ENCODE measurements around the gene IKBKE. TPM values are rescaled to one million over a fixed set of nuclear protein-coding genes. Genes with fewer than 3 reads are reported as not detected.

The IKBKE gene
- total and polyA plus RNA-seq, 2 donors (not counting 3 experiments of a cell fraction or from before 2014, with no cell fraction given): 17.9 to 20.7 TPM

GRCh38 chr1:206455666-206456344 is 14.5 kb upstream of the IKBKE start:
- Histone ChIP-seq H3K36me3 (ENCODE audit: control insufficient read depth in 2 of 2, extremely low read depth in 1 of 2, insufficient read depth in 2 of 2, low read length in 2 of 2) (peaks cover 0 to 26% of the 10 kb centered on the region in 2 experiments), H3K27ac (ENCODE audit: insufficient read depth, low read depth, low read length) (no peak overlapping the region), H3K9me1 (replicated peaks; ENCODE audit: control insufficient read depth, extremely low read depth, insufficient read depth, low read length) (no peaks in the 10 kb centered on the region), H3K4me2 (ENCODE audit: insufficient read depth, low read length) (no peak overlapping the region), H4K20me1 (replicated peaks; ENCODE audit: control insufficient read depth, extremely low read depth, insufficient read depth, low read length) (no peaks in the 10 kb centered on the region), H3K4me1 (ENCODE audit: control insufficient read depth, extremely low read depth, insufficient read depth, low read length) (peaks cover 30% of the 10 kb centered on the region), H3K27me3 (ENCODE audit: control insufficient read depth in 2 of 2, insufficient read depth in 2 of 2, low read length in 2 of 2) (no peaks in the 10 kb centered on the region), H2AFZ (ENCODE audit: low read depth, low read length) (no peak overlapping the region), H3K79me2 (ENCODE audit: control insufficient read depth, insufficient read depth, low read length) (no peaks in the 10 kb centered on the region), H3K9me3 (replicated peaks; ENCODE audit: control insufficient read depth, insufficient read depth, low read length) (no peaks in the 10 kb centered on the region), H3K4me3 (replicated peaks in 1 of 3; ENCODE audit: insufficient read depth in 1 of 3, low read depth in 1 of 3, low read length in 3 of 3) (no peak overlapping the region), H3K9ac (replicated peaks; ENCODE audit: extremely low read depth, insufficient read depth, low read length) (no peak overlapping the region)
- TF ChIP-seq MAX (IDR thresholded peaks at IDR 0.05; ENCODE audit: insufficient read depth, insufficient read length) (no peak), GATA2 (IDR thresholded peaks at IDR 0.05; ENCODE audit: insufficient read depth, insufficient read length, low read depth, low read length) (no peak)
- peak; percentile 37 for FAIRE-seq
- dilution Hi-C loops (cut with MboI; ENCODE audit: extremely low pct_ligation_motif_present, low sequenced_read_pairs) (no loop called here), intact Hi-C loops (cut with micrococcal nuclease) (no loop called here)
- TSS peak; percentile 29 for BruUV-seq (replicated peaks)
- POLR2A ChIA-PET: no interaction called here
- CTCF ChIA-PET: interaction anchor here (1.2 to 1.4 kb wide), 2 partner anchors 12 to 24 kb away, joined by 4 to 6 read pairs; no protein-coding TSS in a partner anchor
- peak; percentile 46 for DNase-seq (ENCODE audit: low read depth, low spot score)

- BruUV-seq (replicated peaks): no TSS peak
- H3K36me3 ChIP-seq (ENCODE audit: control insufficient read depth in 2 of 2, extremely low read depth in 1 of 2, insufficient read depth in 2 of 2, low read length in 2 of 2): peaks cover 0 to 19% of the 10 kb centered on the region in 2 experiments
- intact Hi-C loops (cut with micrococcal nuclease) (no loop called here), dilution Hi-C loops (cut with MboI; ENCODE audit: extremely low pct_ligation_motif_present, low sequenced_read_pairs) (no loop called here)
- H3K9me3 ChIP-seq (replicated peaks; ENCODE audit: control insufficient read depth, insufficient read depth, low read length): no peaks in the 10 kb centered on the region
- no peak overlapping the region for H3K4me2 ChIP-seq (ENCODE audit: insufficient read depth, low read length)
- no peaks in the 10 kb centered on the region for H3K27me3 ChIP-seq (ENCODE audit: control insufficient read depth in 2 of 2, insufficient read depth in 2 of 2, low read length in 2 of 2)
- no peak overlapping the region for H3K27ac ChIP-seq (ENCODE audit: insufficient read depth, low read depth, low read length)
- peak; percentile 44 for TF ChIP-seq FOS (IDR thresholded peaks at IDR 0.05; ENCODE audit: borderline replicate concordance, insufficient read depth, low read length)
- TF ChIP-seq POLR2AphosphoS5 (IDR thresholded peaks at IDR 0.05; ENCODE audit: insufficient read depth, low read depth, low read length): no peak
- FAIRE-seq (peak; percentile 78), DNase-seq (ENCODE audit: low read depth, low spot score) (peak; percentile 55)
- CTCF ChIA-PET: interaction anchor here (1.0 to 1.9 kb wide), 2 partner anchors 11 to 22 kb away, joined by 4 to 9 read pairs; no protein-coding TSS in a partner anchor
- H2AFZ ChIP-seq (ENCODE audit: low read depth, low read length): no peak overlapping the region
- no peak overlapping the region for H3K4me3 ChIP-seq (replicated peaks in 1 of 3; ENCODE audit: insufficient read depth in 1 of 3, low read depth in 1 of 3, low read length in 3 of 3)
- no peak overlapping the region for H3K9ac ChIP-seq (replicated peaks; ENCODE audit: extremely low read depth, insufficient read depth, low read length)
- H3K9me1 ChIP-seq (replicated peaks; ENCODE audit: control insufficient read depth, extremely low read depth, insufficient read depth, low read length): no peaks in the 10 kb centered on the region
- no peaks in the 10 kb centered on the region for H3K79me2 ChIP-seq (ENCODE audit: control insufficient read depth, insufficient read depth, low read length)
- POLR2A ChIA-PET: no interaction called here
- no peaks in the 10 kb centered on the region for H4K20me1 ChIP-seq (replicated peaks; ENCODE audit: control insufficient read depth, extremely low read depth, insufficient read depth, low read length)
- H3K4me1 ChIP-seq (ENCODE audit: control insufficient read depth, extremely low read depth, insufficient read depth, low read length): peaks cover 35% of the 10 kb centered on the region
Observed at GRCh38 chr1:206456577-206457370, 13.5 kb upstream of the IKBKE start.

Data from endothelial cell of umbilical vein (primary cell).